Endodermal cell (in vitro differentiated cells): ENCODE measurements around the gene HSPG2. TPM values are rescaled to one million over a fixed set of nuclear protein-coding genes. Genes with fewer than 3 reads are reported as not detected.

Source experiments
- DNase-seq: peaks from one replicate; pipeline ENCODE4 v3.0.0-alpha.2; 2017
- H3K27ac ChIP-seq: 2 replicates; pipeline ENCODE4 v1.5.1; 2013; ENCODE audit warnings: mild to moderate bottlenecking, low read depth, low read length, moderate library complexity
- H3K27me3 ChIP-seq: 2 replicates; pipeline ENCODE4 v1.6.1; 2013; ENCODE audit warnings: mild to moderate bottlenecking, low read length, moderate library complexity; ENCODE audit not compliant: insufficient read depth, control insufficient read depth, poor library complexity, severe bottlenecking
- H3K36me3 ChIP-seq: 2 replicates; pipeline ENCODE4 v1.7.0; 2013; ENCODE audit warnings: mild to moderate bottlenecking, low read length, moderate library complexity; ENCODE audit not compliant: control insufficient read depth, insufficient read depth
- H3K4me1 ChIP-seq: one replicate; pipeline ENCODE4 v1.7.0; 2013; ENCODE audit warnings: low read length; ENCODE audit not compliant: control insufficient read depth, insufficient read depth
- H3K4me3 ChIP-seq: 2 replicates; pipeline ENCODE4 v1.5.1; 2013; ENCODE audit warnings: mild to moderate bottlenecking, low read length, moderate library complexity
- H3K9ac ChIP-seq: 2 replicates; pipeline ENCODE4 v1.6.1; 2013; ENCODE audit warnings: mild to moderate bottlenecking, low read length, moderate library complexity; ENCODE audit not compliant: poor library complexity, severe bottlenecking; ENCODE audit errors: extremely low read depth
- H3K9me3 ChIP-seq: 2 replicates; pipeline ENCODE4 v1.6.1; 2013; ENCODE audit warnings: mild to moderate bottlenecking, low read length, moderate library complexity; ENCODE audit not compliant: control insufficient read depth
- H3K27ac Mint-ChIP-seq: 2 replicates; pipeline ENCODE4 v1.8.0; 2020; ENCODE audit warnings: mixed read lengths
- H3K27me3 Mint-ChIP-seq: 2 replicates; pipeline ENCODE4 v1.8.0; 2021; ENCODE audit warnings: mild to moderate bottlenecking, mixed read lengths; ENCODE audit not compliant: insufficient read depth
- H3K36me3 Mint-ChIP-seq: 2 replicates; pipeline ENCODE4 v1.8.0; 2020; ENCODE audit warnings: low read depth, mixed read lengths
- H3K4me1 Mint-ChIP-seq: 2 replicates; pipeline ENCODE4 v1.8.0; 2020; ENCODE audit warnings: mixed read lengths
- H3K4me3 Mint-ChIP-seq: 2 replicates; pipeline ENCODE4 v1.8.0; 2020; ENCODE audit warnings: mild to moderate bottlenecking, moderate library complexity, mixed read lengths
- H3K9me3 Mint-ChIP-seq: 2 replicates; pipeline ENCODE4 v1.8.0; 2020; ENCODE audit warnings: mild to moderate bottlenecking, mixed read lengths
- CTCF ChIP-seq: fragments of 200-600 bp; sonication (generic); conservative IDR thresholded peaks from 2 replicates; pipeline ENCODE4 v1.5.0; 2021; ENCODE audit warnings: antibody characterized with exemption, mild to moderate bottlenecking
- WGBS, 2 experiments: methylation state at CpG; one replicate each; pipeline versions ENCODE4 v1.1.5 to v1.1.7; 2013; ENCODE audit warnings: missing lambda C conversion rate in 2 of 2, mixed read lengths in 1 of 2; ENCODE audit not compliant: insufficient coverage in 1 of 2, insufficient read length in 1 of 2; 5-methylcytosine and 5-hydroxymethylcytosine counted together
- total RNA-seq, 2 donors: library from RNA; stranded (reverse); fragmentation: NEBNext Ultra II Directional in 1 of 2; extraction: Animal tissue kit (Norgen Biotek cat#: 25700) in 1 of 2; gene quantifications; 2 replicates in 1 of 2; 3 replicates in 1 of 2; pipeline ENCODE4 v1.2.1, GENCODE V29; 2021

Gene HSPG2
- total RNA-seq, 2 donors from 2014 or later = 222 to 227 TPM

GRCh38 chr1:21961337-21961736 lies 24.2 kb upstream of the HSPG2 start:
- Histone ChIP-seq H3K36me3 (no peaks in the 10 kb centered on the region), H3K9me3 (no peaks in the 10 kb centered on the region), H3K27me3 (no peaks in the 10 kb centered on the region), H3K4me1 (peaks cover 7% of the 10 kb centered on the region), H3K9ac (no peak overlapping the region), H3K4me3 (no peak overlapping the region), H3K27ac (no peak overlapping the region)
- no peak for TF ChIP-seq CTCF
- Mint-ChIP-seq H3K27ac (no peak overlapping the region), H3K27me3 (peaks cover 1% of the 10 kb centered on the region), H3K9me3 (no peaks in the 10 kb centered on the region), H3K4me3 (no peak overlapping the region), H3K36me3 (no peaks in the 10 kb centered on the region), H3K4me1 (peaks cover 14% of the 10 kb centered on the region)
- no peak for DNase-seq
- 91 to 100% methylated on average over 2 of the region's 2 CpGs for WGBS, 2 experiments

GRCh38 chr1:21956720-21957552 lies 19.8 kb upstream of the HSPG2 start:
- no peak overlapping the region for H3K27ac ChIP-seq
- H3K9me3 ChIP-seq = no peaks in the 10 kb centered on the region
- no peaks in the 10 kb centered on the region for H3K36me3 ChIP-seq
- peak; percentile 63 for DNase-seq
- H3K4me1 ChIP-seq = peaks cover 13% of the 10 kb centered on the region
- Mint-ChIP-seq H3K27me3 (peaks cover 1% of the 10 kb centered on the region), H3K4me1 (peaks cover 12% of the 10 kb centered on the region), H3K36me3 (no peaks in the 10 kb centered on the region), H3K4me3 (no peak overlapping the region), H3K27ac (peak overlapping the region; percentile 44), H3K9me3 (no peaks in the 10 kb centered on the region)
- 85 to 86% methylated on average over 8 to 18 of the region's 18 CpGs for WGBS, 2 experiments
- H3K4me3 ChIP-seq = no peak overlapping the region
- no peak for TF ChIP-seq CTCF
- no peak overlapping the region for H3K9ac ChIP-seq
- no peaks in the 10 kb centered on the region for H3K27me3 ChIP-seq

GRCh38 chr1:21955501-21956281 lies 18.6 kb upstream of the HSPG2 start:
- Mint-ChIP-seq H3K27ac (no peak overlapping the region), H3K4me3 (no peak overlapping the region), H3K36me3 (no peaks in the 10 kb centered on the region), H3K27me3 (peaks cover 1% of the 10 kb centered on the region), H3K9me3 (no peaks in the 10 kb centered on the region), H3K4me1 (peaks cover 12% of the 10 kb centered on the region)
- H3K9me3 ChIP-seq = no peaks in the 10 kb centered on the region
- 63 to 85% methylated on average over 2 to 9 of the region's 9 CpGs for WGBS, 2 experiments
- no peak for TF ChIP-seq CTCF
- no peak overlapping the region for H3K9ac ChIP-seq
- H3K27me3 ChIP-seq = no peaks in the 10 kb centered on the region
- H3K27ac ChIP-seq = no peak overlapping the region
- H3K4me1 ChIP-seq = peaks cover 13% of the 10 kb centered on the region
- peak; percentile 67 for DNase-seq
- no peaks in the 10 kb centered on the region for H3K36me3 ChIP-seq
- H3K4me3 ChIP-seq = no peak overlapping the region
